Astrocyte of the cerebellum (primary cell): ENCODE measurements around the gene EPB41L3.

ENCODE experiments used
- DNase-seq: peaks from one replicate; pipeline ENCODE4 v3.0.0-alpha.2; 2011; ENCODE audit warnings: low read depth
- H3K4me3 ChIP-seq: 2 replicates; pipeline ENCODE4 v1.5.1; 2011; ENCODE audit warnings: mild to moderate bottlenecking, low read depth, low read length, moderate library complexity
- in situ Hi-C: cut with HindIII; loops from 2 replicates; pipeline ENCODE4 v1.10.0; 2017; ENCODE audit warnings: low sequenced_read_pairs
- TF ChIP-seq, protein P1 (sequence below): IDR thresholded peaks from 2 replicates; pipeline ENCODE4 v1.5.1; 2012; ENCODE audit warnings: low read length, low read depth, moderate library complexity, mild to moderate bottlenecking; ENCODE audit errors: missing control alignments

The EPB41L3 gene

DNA sequence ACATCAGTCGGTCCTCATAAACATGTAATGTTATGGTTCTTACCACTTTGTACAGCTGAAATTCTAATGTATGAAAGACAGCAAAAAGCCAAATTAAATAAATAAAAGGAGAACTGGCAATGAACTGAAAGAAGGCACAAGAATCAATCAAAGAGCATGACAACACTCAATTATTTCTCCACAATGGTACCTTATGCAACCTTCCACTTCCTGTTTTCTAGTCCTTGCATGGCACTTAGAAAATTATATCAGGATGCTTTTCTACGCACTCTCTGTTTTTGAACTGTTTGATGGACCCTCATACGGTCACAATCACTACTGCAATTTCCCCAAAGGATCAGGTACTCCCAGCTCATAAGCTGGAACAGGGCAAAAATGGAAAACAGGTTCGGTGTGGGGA lies 81.6 kb downstream of the EPB41L3 start:
- no peak for DNase-seq
- H3K4me3 ChIP-seq: no peak overlapping the region
- TF ChIP-seq, protein P1, sequence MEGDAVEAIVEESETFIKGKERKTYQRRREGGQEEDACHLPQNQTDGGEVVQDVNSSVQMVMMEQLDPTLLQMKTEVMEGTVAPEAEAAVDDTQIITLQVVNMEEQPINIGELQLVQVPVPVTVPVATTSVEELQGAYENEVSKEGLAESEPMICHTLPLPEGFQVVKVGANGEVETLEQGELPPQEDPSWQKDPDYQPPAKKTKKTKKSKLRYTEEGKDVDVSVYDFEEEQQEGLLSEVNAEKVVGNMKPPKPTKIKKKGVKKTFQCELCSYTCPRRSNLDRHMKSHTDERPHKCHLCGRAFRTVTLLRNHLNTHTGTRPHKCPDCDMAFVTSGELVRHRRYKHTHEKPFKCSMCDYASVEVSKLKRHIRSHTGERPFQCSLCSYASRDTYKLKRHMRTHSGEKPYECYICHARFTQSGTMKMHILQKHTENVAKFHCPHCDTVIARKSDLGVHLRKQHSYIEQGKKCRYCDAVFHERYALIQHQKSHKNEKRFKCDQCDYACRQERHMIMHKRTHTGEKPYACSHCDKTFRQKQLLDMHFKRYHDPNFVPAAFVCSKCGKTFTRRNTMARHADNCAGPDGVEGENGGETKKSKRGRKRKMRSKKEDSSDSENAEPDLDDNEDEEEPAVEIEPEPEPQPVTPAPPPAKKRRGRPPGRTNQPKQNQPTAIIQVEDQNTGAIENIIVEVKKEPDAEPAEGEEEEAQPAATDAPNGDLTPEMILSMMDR: no peak
- in situ Hi-C loops: no loop called here

DNA sequence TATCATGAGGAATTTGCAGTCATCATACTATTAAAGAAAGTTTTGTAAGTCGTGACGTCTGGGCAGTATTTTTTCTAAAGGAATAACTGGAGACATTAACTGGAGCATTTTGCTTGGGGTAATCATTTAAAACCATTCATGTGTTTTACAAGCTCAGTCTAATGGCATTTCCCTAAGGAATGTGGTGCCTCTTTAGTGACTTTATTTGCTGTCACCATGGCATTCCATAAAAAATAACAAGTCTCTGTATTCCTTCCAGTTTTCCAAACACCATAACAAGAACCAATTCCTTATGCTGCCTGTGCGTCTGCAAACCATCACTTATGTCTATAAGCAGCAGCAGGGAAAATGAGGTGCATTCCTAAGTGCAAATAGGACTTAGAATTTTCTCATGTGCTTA lies 82.8 kb downstream of the EPB41L3 start:
- no peak overlapping the region for H3K4me3 ChIP-seq
- TF ChIP-seq, protein P1: no peak
- no peak for DNase-seq
- in situ Hi-C loops: no loop called here

DNA sequence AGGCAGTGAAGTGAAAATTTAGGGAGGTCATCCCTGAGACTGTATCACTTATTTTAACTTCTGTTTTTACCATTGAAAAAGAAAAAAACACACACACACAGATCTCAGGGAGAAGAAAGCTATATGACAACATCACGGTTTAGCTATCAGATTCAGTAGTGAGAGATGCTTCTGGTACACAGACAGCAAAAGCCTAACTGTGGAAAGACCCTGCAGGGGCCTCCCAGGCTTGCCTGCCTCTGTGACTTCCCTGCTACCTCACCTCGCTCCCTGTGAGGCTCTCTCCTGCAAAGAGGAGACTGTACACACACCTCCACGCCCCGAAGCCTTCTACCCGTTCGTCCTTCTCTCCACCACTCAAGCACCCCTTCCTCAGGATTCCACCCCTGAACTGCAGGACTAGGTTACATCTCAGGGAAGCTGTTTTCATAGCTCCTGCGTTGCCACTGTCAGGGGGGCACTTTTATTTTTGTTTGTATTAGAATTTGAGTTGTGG lies 86.3 kb downstream of the EPB41L3 start:
- TF ChIP-seq, protein P1: no peak
- in situ Hi-C loops: no loop called here
- no peak overlapping the region for H3K4me3 ChIP-seq
- no peak for DNase-seq

DNA sequence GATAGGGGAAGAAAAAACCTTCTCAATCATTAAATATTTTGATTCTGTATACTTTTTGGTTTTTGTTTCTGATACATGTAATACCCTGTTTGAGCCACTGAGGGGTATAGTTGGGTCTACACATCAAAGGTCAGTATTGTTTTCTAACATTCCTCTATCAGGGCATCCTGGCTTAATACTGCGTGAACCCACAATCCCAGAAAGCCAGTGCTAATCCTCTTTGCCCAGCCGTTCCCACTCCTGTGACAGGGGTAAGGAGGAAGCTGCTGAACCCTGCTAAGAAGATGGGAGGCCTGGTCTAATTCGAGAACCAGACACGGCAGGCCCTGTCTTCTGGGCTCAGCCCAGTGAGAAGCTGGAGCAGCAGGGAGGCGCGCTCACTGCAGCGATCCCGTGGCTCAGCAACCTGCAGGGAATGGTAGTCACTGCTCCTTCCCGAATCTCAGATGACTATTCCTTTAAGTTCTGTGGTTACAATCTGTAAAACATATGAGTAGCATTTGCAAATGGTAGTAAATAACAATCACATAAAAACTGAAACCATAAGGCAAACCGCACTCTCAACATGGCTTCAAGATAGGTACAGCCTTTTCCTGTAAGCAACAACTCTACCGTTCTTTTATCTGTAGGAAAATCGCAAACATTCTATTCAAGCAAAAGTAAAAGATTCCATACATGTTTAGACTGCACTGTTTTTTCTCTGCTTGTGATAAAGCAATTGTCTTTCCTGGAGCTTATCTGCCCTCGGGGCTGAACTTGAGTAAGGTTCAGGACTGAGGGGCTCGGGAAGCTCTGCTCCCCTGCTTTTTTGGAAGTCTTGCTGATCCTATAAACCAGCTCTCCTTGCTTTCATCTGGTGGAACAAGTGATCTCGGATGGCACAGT lies 87.0 kb downstream of the EPB41L3 start:
- peak overlapping the region; percentile 4 for H3K4me3 ChIP-seq
- no peak for DNase-seq
- TF ChIP-seq, protein P1: peak; percentile 55
- in situ Hi-C loops: no loop called here

DNA sequence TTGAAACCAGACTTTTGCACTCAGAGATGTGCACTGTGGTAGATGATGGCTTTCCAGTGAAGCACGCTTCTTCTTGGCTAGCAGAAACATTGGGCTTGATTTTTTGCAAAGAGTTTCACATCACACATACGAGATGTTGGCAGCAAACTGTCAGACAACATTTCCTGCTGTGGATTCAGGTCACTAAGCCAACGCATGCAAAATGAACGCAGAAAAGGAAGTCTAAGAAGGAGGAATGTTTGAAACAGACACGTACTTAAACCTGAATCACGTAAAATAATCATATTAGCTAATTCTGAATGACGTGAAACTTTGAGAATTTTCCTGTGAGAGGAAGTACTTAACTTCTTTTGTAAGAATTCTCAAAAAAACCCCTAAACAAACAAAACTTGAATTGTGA lies 88.1 kb downstream of the EPB41L3 start:
- H3K4me3 ChIP-seq: no peak overlapping the region
- in situ Hi-C loops: no loop called here
- TF ChIP-seq, protein P1: no peak
- peak; percentile 63 for DNase-seq

DNA sequence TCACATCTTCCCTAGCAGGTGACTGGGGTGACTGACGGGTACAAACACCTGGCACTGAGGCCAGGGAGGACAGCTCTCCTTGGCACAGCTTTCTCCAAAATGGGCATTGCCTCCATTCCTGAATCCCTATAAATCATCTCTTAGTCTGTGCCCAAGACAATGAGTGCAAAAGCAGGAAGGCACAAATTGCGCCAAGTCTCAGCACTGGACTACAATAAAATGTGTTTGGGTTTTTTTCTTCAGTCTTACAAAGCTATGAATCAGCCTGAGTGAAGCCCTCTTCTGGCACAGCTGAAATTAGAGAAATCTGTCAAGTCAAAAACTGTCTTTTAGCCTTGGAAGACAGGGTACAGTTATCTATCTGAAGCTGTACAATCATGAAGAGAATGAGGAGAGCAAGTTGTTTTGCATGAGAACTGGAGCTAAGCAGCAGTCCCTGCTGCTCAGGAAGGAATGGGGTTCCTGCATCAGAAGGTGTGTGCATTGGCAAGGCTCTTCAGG lies 90.8 kb downstream of the EPB41L3 start:
- H3K4me3 ChIP-seq: no peak overlapping the region
- no peak for DNase-seq
- TF ChIP-seq, protein P1: no peak
- in situ Hi-C loops: no loop called here
